MM.1S (cell line): Measurements from ENCODE around the gene HJV.

Source experiments
- EZH2 ChIP-seq: fragments of 300-600 bp; sonication (generic); optimal IDR thresholded peaks from 2 replicates; pipeline ENCODE3; 2017; ENCODE audit warnings: low read depth, mild to moderate bottlenecking, antibody characterized with exemption, low read length, mixed read lengths
- EZH2phosphoT487 ChIP-seq: fragments of 300-600 bp; sonication (generic); IDR thresholded peaks from 2 replicates; pipeline ENCODE4 v1.6.1; 2018; ENCODE audit warnings: antibody characterized with exemption, low read length
- TF ChIP-seq, protein P1 (sequence below): fragments of 300-600 bp; sonication (generic); IDR thresholded peaks from 2 replicates; pipeline ENCODE4 v1.5.1; 2016; ENCODE audit warnings: antibody characterized with exemption, low read length, mixed read lengths

DNA sequence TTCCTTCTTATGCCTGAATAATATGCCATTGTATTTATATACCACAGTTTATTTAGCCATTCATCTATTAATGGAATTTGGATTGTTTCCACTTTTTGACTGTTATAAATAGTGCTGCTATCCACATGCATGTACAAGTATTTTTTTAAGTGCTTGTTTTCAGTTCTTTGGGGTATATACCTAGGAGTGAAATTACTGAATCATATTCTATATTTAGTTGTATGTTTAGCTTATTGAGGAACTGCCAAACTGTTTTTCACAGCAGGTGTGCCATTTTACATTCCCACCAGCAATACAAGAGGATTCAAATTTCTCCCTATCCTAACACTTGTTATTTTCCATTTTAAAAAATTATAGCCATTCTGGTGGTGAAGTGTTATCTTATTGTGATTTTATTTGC, 7.6 kb upstream of the HJV start:
- TF ChIP-seq, protein P1, sequence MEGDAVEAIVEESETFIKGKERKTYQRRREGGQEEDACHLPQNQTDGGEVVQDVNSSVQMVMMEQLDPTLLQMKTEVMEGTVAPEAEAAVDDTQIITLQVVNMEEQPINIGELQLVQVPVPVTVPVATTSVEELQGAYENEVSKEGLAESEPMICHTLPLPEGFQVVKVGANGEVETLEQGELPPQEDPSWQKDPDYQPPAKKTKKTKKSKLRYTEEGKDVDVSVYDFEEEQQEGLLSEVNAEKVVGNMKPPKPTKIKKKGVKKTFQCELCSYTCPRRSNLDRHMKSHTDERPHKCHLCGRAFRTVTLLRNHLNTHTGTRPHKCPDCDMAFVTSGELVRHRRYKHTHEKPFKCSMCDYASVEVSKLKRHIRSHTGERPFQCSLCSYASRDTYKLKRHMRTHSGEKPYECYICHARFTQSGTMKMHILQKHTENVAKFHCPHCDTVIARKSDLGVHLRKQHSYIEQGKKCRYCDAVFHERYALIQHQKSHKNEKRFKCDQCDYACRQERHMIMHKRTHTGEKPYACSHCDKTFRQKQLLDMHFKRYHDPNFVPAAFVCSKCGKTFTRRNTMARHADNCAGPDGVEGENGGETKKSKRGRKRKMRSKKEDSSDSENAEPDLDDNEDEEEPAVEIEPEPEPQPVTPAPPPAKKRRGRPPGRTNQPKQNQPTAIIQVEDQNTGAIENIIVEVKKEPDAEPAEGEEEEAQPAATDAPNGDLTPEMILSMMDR: no peak
- TF ChIP-seq EZH2 (no peak), EZH2phosphoT487 (no peak)
